ENCODE results near the gene NFS1. TPM values are rescaled to one million over a fixed set of nuclear protein-coding genes. Genes with fewer than 3 reads are reported as not detected.

The NFS1 gene
- total and polyA plus RNA-seq, 2 of the 4 experiments (the other 2 are of a cell fraction) = 16.5 to 35.6 TPM

DNA sequence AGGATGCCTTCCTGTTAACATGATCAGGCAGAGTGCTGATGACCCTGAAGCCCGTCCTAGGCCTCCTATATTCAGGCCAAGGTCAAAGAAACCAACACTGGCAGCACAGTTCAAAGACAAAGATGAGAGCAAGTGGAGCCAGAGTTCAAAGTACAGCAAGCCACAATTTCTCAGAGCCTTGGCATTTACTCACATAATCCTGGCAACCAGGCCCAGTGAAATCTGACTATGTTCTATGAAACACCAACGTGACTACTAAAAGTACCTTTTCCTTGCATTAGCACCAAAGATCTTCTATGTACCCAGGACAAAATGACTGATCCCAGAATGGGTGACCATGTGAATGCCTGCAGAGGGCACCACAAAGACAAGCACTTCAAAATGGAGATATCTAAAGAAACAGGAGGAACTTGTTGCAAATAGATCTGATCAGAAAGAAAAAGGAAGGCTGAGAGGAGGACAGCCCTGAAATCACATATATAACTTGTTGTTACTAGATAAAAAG is 3.9 kb downstream of the NFS1 start:
- Histone ChIP-seq H4K20me1 (ENCODE audit: insufficient read depth, low read length) (no peaks in the 10 kb centered on the region), H2BK5ac (ENCODE audit: low read depth, low read length, poor library complexity, severe bottlenecking) (no peak overlapping the region), H2BK120ac (ENCODE audit: low read depth, low read length) (no peak overlapping the region), H2AFZ (replicated peaks; ENCODE audit: low read length, poor library complexity) (no peak overlapping the region), H2BK15ac (ENCODE audit: low read depth, low read length) (no peak overlapping the region), H3K27ac (ENCODE audit: insufficient read depth, low read length) (no peak overlapping the region), H4K8ac (ENCODE audit: low read depth in 2 of 2, low read length in 2 of 2) (no peak overlapping the region), H2AK9ac (replicated peaks; ENCODE audit: low read depth, low read length, poor library complexity) (no peak overlapping the region), H2AK5ac (ENCODE audit: low read depth, low read length) (no peak overlapping the region), H3K79me1 (ENCODE audit: low read depth in 1 of 2, low read length in 2 of 2) (peaks cover 26 to 42% of the 10 kb centered on the region in 2 experiments), H3K9me1 (ENCODE audit: insufficient read depth, low read length) (peaks cover 11% of the 10 kb centered on the region), H3K4me2 (ENCODE audit: low read depth, low read length) (no peak overlapping the region), H4K91ac (ENCODE audit: insufficient read depth, low read depth, low read length) (no peak overlapping the region), H3K4me3 (ENCODE audit: insufficient read depth, low read depth, low read length) (no peak overlapping the region), H2BK20ac (ENCODE audit: low read depth, low read length) (no peak overlapping the region), H3K56ac (ENCODE audit: extremely low read depth, insufficient read depth, low read length) (no peak overlapping the region), H3K18ac (ENCODE audit: low read depth, low read length) (no peak overlapping the region), H3K14ac (replicated peaks; ENCODE audit: low read depth, low read length) (no peak overlapping the region), H3K9ac (ENCODE audit: low read depth, low read length) (no peak overlapping the region), H3K4ac (ENCODE audit: low read depth, low read length) (no peak overlapping the region), H4K5ac (ENCODE audit: low read depth, low read length) (no peak overlapping the region), H3K27me3 (ENCODE audit: control insufficient read depth, insufficient read depth, low read length) (no peaks in the 10 kb centered on the region), H3K23ac (ENCODE audit: low read depth, low read length) (no peak overlapping the region), H3K9me3 (ENCODE audit: control insufficient read depth, insufficient read depth, low read length) (no peaks in the 10 kb centered on the region), H3K4me1 (ENCODE audit: control insufficient read depth, insufficient read depth, low read length) (peaks cover 5% of the 10 kb centered on the region), H3K36me3 (ENCODE audit: control insufficient read depth, insufficient read depth, low read length) (peaks cover 15% of the 10 kb centered on the region)
- ChIA-PET CTCF (no interaction called here), POLR2A (ENCODE audit: unreplicated experiment) (no interaction called here)
- WGBS, 2 experiments (ENCODE audit: extremely low coverage in 2 of 2, insufficient read length in 1 of 2) = 86% methylated on average over 1 of the region's 2 CpGs; no CpG with 5 or more reads in 1 of the 2 experiments
- DNase-seq (no peak), ATAC-seq (ENCODE audit: low read depth) (no peak)
- intact Hi-C loops (cut with micrococcal nuclease) = loop anchor here (5.0 kb wide), 1 partner anchor 257 kb away; the partner anchor contains the start of gene SCAND1
- TF ChIP-seq POLR2A (IDR thresholded peaks at IDR 0.05; ENCODE audit: low read depth, low read length) = no peak
- TF ChIP-seq SMC3 (IDR thresholded peaks at IDR 0.05; ENCODE audit: low read depth, low read length) = no peak
- TF ChIP-seq RCOR1 (IDR thresholded peaks at IDR 0.05; ENCODE audit: insufficient replicate concordance, low read length) = no peak
- no peak for TF ChIP-seq MXI1 (IDR thresholded peaks at IDR 0.05; ENCODE audit: borderline replicate concordance, low read depth, low read length)
- TF ChIP-seq MAZ (IDR thresholded peaks at IDR 0.05; ENCODE audit: borderline replicate concordance, low read depth, low read length) = no peak
- TF ChIP-seq CTCF (conservative IDR thresholded peaks at IDR 0.05; ENCODE audit: low read depth, low read length) = no peak
- TF ChIP-seq MAFK (IDR thresholded peaks at IDR 0.05; ENCODE audit: low read depth, low read length) = no peak
- no peak for TF ChIP-seq NFE2L2 (IDR thresholded peaks at IDR 0.05; ENCODE audit: low read depth, low read length)
- TF ChIP-seq RAD21 (IDR thresholded peaks at IDR 0.05; ENCODE audit: low read length) = no peak
- no peak for TF ChIP-seq BHLHE40 (IDR thresholded peaks at IDR 0.05; ENCODE audit: low read depth, low read length)
- TF ChIP-seq CHD1 (IDR thresholded peaks at IDR 0.05; ENCODE audit: low read depth, low read length) = no peak
- TF ChIP-seq FOS (IDR thresholded peaks at IDR 0.05; ENCODE audit: low read depth, low read length) = no peak
- no peak for TF ChIP-seq CEBPB (IDR thresholded peaks at IDR 0.05; ENCODE audit: low read depth, low read length)
- TF ChIP-seq, protein P1, sequence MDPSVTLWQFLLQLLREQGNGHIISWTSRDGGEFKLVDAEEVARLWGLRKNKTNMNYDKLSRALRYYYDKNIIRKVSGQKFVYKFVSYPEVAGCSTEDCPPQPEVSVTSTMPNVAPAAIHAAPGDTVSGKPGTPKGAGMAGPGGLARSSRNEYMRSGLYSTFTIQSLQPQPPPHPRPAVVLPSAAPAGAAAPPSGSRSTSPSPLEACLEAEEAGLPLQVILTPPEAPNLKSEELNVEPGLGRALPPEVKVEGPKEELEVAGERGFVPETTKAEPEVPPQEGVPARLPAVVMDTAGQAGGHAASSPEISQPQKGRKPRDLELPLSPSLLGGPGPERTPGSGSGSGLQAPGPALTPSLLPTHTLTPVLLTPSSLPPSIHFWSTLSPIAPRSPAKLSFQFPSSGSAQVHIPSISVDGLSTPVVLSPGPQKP (IDR thresholded peaks at IDR 0.05; ENCODE audit: borderline replicate concordance, low read depth, low read length) = no peak
- TF ChIP-seq, protein P2, sequence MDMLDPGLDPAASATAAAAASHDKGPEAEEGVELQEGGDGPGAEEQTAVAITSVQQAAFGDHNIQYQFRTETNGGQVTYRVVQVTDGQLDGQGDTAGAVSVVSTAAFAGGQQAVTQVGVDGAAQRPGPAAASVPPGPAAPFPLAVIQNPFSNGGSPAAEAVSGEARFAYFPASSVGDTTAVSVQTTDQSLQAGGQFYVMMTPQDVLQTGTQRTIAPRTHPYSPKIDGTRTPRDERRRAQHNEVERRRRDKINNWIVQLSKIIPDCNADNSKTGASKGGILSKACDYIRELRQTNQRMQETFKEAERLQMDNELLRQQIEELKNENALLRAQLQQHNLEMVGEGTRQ (IDR thresholded peaks at IDR 0.05; ENCODE audit: low read depth, low read length) = no peak
- TF ChIP-seq RFX5 (IDR thresholded peaks at IDR 0.05; ENCODE audit: low read depth, low read length) = no peak
- dilution Hi-C loops (cut with HindIII; ENCODE audit: low sequenced_read_pairs, unreplicated experiment) = no loop called here
- in situ Hi-C loops (cut with MboI; ENCODE audit: low sequenced_read_pairs) = no loop called here
- no TSS peak for BruUV-seq (replicated peaks)
